ENCODE data around the gene MSGN1. TPM values are rescaled to one million over a fixed set of nuclear protein-coding genes. Genes with fewer than 3 reads are reported as not detected.

MSGN1 gene
- total RNA-seq, 1 experiment from 2014 or later: not detected

GRCh38 chr2:17813742-17814473 lies 2.4 kb upstream of the MSGN1 start:
- H3K4me2 ChIP-seq (ENCODE audit: insufficient read depth, insufficient read length, low read length): no peak overlapping the region
- no peak overlapping the region for H4K5ac ChIP-seq (ENCODE audit: insufficient read length, low read depth, low read length)
- H3K79me1 ChIP-seq (ENCODE audit: insufficient read depth, low read depth, low read length, poor library complexity, severe bottlenecking): no peaks in the 10 kb centered on the region
- peaks cover 29 to 31% of the 10 kb centered on the region in 2 experiments for H3K4me1 Mint-ChIP-seq
- H3K79me2 ChIP-seq (ENCODE audit: insufficient read depth, low read length): no peaks in the 10 kb centered on the region
- H3K18ac ChIP-seq (ENCODE audit: insufficient read length, low read depth, low read length): no peak overlapping the region
- H3K4me1 ChIP-seq (ENCODE audit: insufficient read depth, low read length): no peaks in the 10 kb centered on the region
- no peaks in the 10 kb centered on the region for H3K9me3 Mint-ChIP-seq
- H3K9me3 ChIP-seq (ENCODE audit: control insufficient read depth, low read depth, low read length): no peaks in the 10 kb centered on the region
- peaks cover 13% of the 10 kb centered on the region for H3K27me3 Mint-ChIP-seq (ENCODE audit: low read depth)
- no peak overlapping the region for H3K9ac ChIP-seq (ENCODE audit: extremely low read depth, insufficient read length, low read length)
- H3K27ac Mint-ChIP-seq: no peak overlapping the region; a peak in 1 of 7 replicates
- H2BK15ac ChIP-seq (ENCODE audit: low read depth, low read length): no peak overlapping the region
- no peak overlapping the region for H3K27ac ChIP-seq (ENCODE audit: insufficient read length, low read depth, low read length)
- H3K27me3 ChIP-seq (ENCODE audit: insufficient read depth, low read length): no peaks in the 10 kb centered on the region
- no peak overlapping the region for H3T11ph ChIP-seq (ENCODE audit: low read length)
- no peak overlapping the region for H4K8ac ChIP-seq (replicated peaks; ENCODE audit: insufficient read length, low read depth, low read length)
- H2BK20ac ChIP-seq (ENCODE audit: low read depth, low read length, poor library complexity, severe bottlenecking): no peak overlapping the region
- no peak overlapping the region for H2BK120ac ChIP-seq (ENCODE audit: low read depth, low read length, poor library complexity, severe bottlenecking)
- no peak overlapping the region for H2AFZ ChIP-seq (ENCODE audit: low read length)
- no peak overlapping the region for H3K4ac ChIP-seq (ENCODE audit: low read depth, low read length)
- H3K4me3 Mint-ChIP-seq: no peak overlapping the region
- H2AK5ac ChIP-seq (ENCODE audit: insufficient read length, low read length): no peak overlapping the region
- no peaks in the 10 kb centered on the region for H3K23me2 ChIP-seq (ENCODE audit: insufficient read length, low read depth, low read length, poor library complexity, severe bottlenecking)
- no peak overlapping the region for H4K91ac ChIP-seq (ENCODE audit: insufficient read length, low read depth, low read length)
- H2BK5ac ChIP-seq (ENCODE audit: insufficient read length, low read length): no peak overlapping the region
- H3K36me3 Mint-ChIP-seq (ENCODE audit: insufficient read depth in 1 of 3, low read depth in 3 of 3): no peaks in the 10 kb centered on the region
- WGBS (ENCODE audit: extremely low coverage, insufficient read length, low lambda C conversion rate): no CpG with 5 or more reads among the region's 5 CpGs
- H2BK12ac ChIP-seq (ENCODE audit: insufficient read length, low read depth, low read length): no peak overlapping the region
- TF ChIP-seq, protein P1, sequence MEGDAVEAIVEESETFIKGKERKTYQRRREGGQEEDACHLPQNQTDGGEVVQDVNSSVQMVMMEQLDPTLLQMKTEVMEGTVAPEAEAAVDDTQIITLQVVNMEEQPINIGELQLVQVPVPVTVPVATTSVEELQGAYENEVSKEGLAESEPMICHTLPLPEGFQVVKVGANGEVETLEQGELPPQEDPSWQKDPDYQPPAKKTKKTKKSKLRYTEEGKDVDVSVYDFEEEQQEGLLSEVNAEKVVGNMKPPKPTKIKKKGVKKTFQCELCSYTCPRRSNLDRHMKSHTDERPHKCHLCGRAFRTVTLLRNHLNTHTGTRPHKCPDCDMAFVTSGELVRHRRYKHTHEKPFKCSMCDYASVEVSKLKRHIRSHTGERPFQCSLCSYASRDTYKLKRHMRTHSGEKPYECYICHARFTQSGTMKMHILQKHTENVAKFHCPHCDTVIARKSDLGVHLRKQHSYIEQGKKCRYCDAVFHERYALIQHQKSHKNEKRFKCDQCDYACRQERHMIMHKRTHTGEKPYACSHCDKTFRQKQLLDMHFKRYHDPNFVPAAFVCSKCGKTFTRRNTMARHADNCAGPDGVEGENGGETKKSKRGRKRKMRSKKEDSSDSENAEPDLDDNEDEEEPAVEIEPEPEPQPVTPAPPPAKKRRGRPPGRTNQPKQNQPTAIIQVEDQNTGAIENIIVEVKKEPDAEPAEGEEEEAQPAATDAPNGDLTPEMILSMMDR (conservative IDR thresholded peaks at IDR 0.05): no peak
- no peak overlapping the region for H3K23ac ChIP-seq (ENCODE audit: insufficient read length, low read depth, low read length)
- no peak overlapping the region for H3K14ac ChIP-seq (ENCODE audit: insufficient read depth, low read length)
- DNase-seq: no peak
- no peak overlapping the region for H3K56ac ChIP-seq (ENCODE audit: insufficient read length, low read depth, low read length)
- H4K20me1 ChIP-seq (ENCODE audit: control insufficient read depth, insufficient read depth, insufficient read length): no peaks in the 10 kb centered on the region

All from H9 (cell line).